HepG2 (cell line): ENCODE results near the gene APBB1IP. TPM values are rescaled to one million over a fixed set of nuclear protein-coding genes. Genes with fewer than 3 reads are reported as not detected.

Experiments used
- ATAC-seq: fragments of 200-7000 bp; cut with Tn5 transposase; 3 replicates; pipeline ENCODE4 v1.9.1; 2020; ENCODE audit warnings: mild to moderate bottlenecking, moderate library complexity
- BruUV-seq: library from RNA; stranded (reverse); fragments of 400-500 nt; replicated peaks from 2 replicates; lab custom pipeline; 2021; lab: Mats Ljungman, UMichigan
- CTCF ChIA-PET: fragments of 300-600 bp; formaldehyde crosslinking; extraction: SDS; loops from one replicate; lab custom pipeline; 2021; ENCODE audit warnings: low total read pairs, inconsistent platforms, low intra/inter-chr PET ratio; lab: Yijun Ruan, JAX
- POLR2A ChIA-PET: fragments of 350-600 bp; sonication (Branson Sonifier 250); formaldehyde crosslinking; loops from one replicate; lab custom pipeline; 2020; ENCODE audit warnings: antibody characterized with exemption, inconsistent platforms; lab: Yijun Ruan, JAX
- DNase-seq: peaks from one replicate; pipeline ENCODE4 v3.0.0-alpha.2; 2015; ENCODE audit warnings: low spot score
- FAIRE-seq: peaks from 3 replicates; lab custom pipeline; 2011; peaks lifted over from hg19 to GRCh38; lab: Jason Lieb, UNC
- H2AFZ ChIP-seq: one replicate; pipeline ENCODE4 v1.6.1; 2011; ENCODE audit warnings: low read length, inconsistent platforms
- H3K27ac ChIP-seq: fragments of 300-600 bp; 3 replicates; pipeline ENCODE4 v1.8.0; 2011; ENCODE audit warnings: mixed run types, mild to moderate bottlenecking, mixed read lengths, low read length, inconsistent platforms; ENCODE audit not compliant: insufficient read depth; ENCODE audit errors: extremely low read length
- H3K27me3 ChIP-seq, 2 experiments: fragments of 200-600 bp in 1 of 2; 2 replicates in 1 of 2; 3 replicates in 1 of 2; pipeline versions ENCODE4 v1.6.0 to v1.8.0; 2011; ENCODE audit warnings: low read length in 2 of 2, mild to moderate bottlenecking in 2 of 2, moderate library complexity in 2 of 2, inconsistent platforms in 1 of 2; ENCODE audit not compliant: insufficient read depth in 2 of 2, control insufficient read depth in 1 of 2
- H3K36me3 ChIP-seq, 2 experiments: fragments of 200-600 bp in 1 of 2; replicated peaks in 1 of 2; 2 replicates in 1 of 2; 3 replicates in 1 of 2; pipeline versions ENCODE4 v1.5.1 to v1.8.0; 2011; ENCODE audit warnings: low read length in 2 of 2, inconsistent platforms in 1 of 2; ENCODE audit not compliant: insufficient read depth in 2 of 2, control insufficient read depth in 1 of 2
- H3K4me1 ChIP-seq: 2 replicates; pipeline ENCODE4 v1.5.1; 2012; ENCODE audit warnings: low read length, inconsistent platforms; ENCODE audit not compliant: insufficient read depth
- H3K4me2 ChIP-seq: 2 replicates; pipeline ENCODE4 v1.6.0; 2011; ENCODE audit warnings: low read depth, low read length, inconsistent platforms
- H3K4me3 ChIP-seq, 3 experiments: fragments of 200-600 bp in 1 of 3; sonication (generic), shearing (Covaris generic) in 1 of 3; replicated peaks in 1 of 3; 2 replicates each; pipeline ENCODE4 v1.5.1; 2011 to 2016; ENCODE audit warnings: low read length in 3 of 3, inconsistent platforms in 2 of 3, low read depth in 2 of 3, mild to moderate bottlenecking in 2 of 3, control low read depth in 1 of 3, mixed read lengths in 1 of 3; ENCODE audit not compliant: insufficient read depth in 1 of 3
- H3K79me2 ChIP-seq: one replicate; pipeline ENCODE4 v1.6.1; 2011; ENCODE audit warnings: low read length, inconsistent platforms; ENCODE audit not compliant: insufficient read depth
- H3K9ac ChIP-seq: 2 replicates; pipeline ENCODE4 v1.6.0; 2011; ENCODE audit warnings: mild to moderate bottlenecking, low read depth, low read length, inconsistent platforms; ENCODE audit not compliant: insufficient read depth
- H3K9me3 ChIP-seq: 2 replicates; pipeline ENCODE4 v1.5.1; 2012; ENCODE audit warnings: mild to moderate bottlenecking, low read length
- H4K20me1 ChIP-seq: 2 replicates; pipeline ENCODE4 v1.6.0; 2011; ENCODE audit warnings: inconsistent platforms, mild to moderate bottlenecking, low read length, moderate library complexity; ENCODE audit not compliant: insufficient read depth
- ARID4A ChIP-seq: sonication (generic); formaldehyde crosslinking; IDR thresholded peaks from 2 replicates; pipeline ENCODE4 v1.5.0; 2020; ENCODE audit warnings: mild to moderate bottlenecking, missing genetic modification reagents, borderline replicate concordance
- CERS6 ChIP-seq: sonication (generic); formaldehyde crosslinking; IDR thresholded peaks from 2 replicates; pipeline ENCODE4 v1.5.0; 2020; ENCODE audit warnings: missing genetic modification reagents
- FOXA1 ChIP-seq, 2 experiments: fragments of 450-650 bp in 1 of 2; sonication (generic) in 1 of 2; formaldehyde crosslinking in 1 of 2; IDR thresholded peaks; 2 replicates each; pipeline versions ENCODE4 v1.4.0 to v1.6.1; 2016 to 2020; ENCODE audit warnings: missing genetic modification reagents in 1 of 2
- TEAD3 ChIP-seq: optimal IDR thresholded peaks from 2 replicates; pipeline ENCODE3; 2016; ENCODE audit warnings: borderline replicate concordance
- ZNF598 ChIP-seq: sonication (generic); formaldehyde crosslinking; IDR thresholded peaks from 2 replicates; pipeline ENCODE4 v1.5.1; 2020; ENCODE audit warnings: mild to moderate bottlenecking, missing genetic modification reagents, borderline replicate concordance
- in situ Hi-C: cut with HindIII; loops from 2 replicates; pipeline ENCODE4 v1.10.0; 2017; ENCODE audit warnings: low pct_unique_long_range_greater_than_20kb; ENCODE audit not compliant: extremely low pct_ligation_motif_present
- intact Hi-C: fragments of 100-400 bp; cut with micrococcal nuclease; formaldehyde crosslinking; loops from one replicate; pipeline ENCODE4 v1.10.0; 2022; ENCODE audit not compliant: unreplicated experiment
- polyA plus RNA-seq, 8 experiments: library from polyadenylated mRNA; depleted of rRNA in 3 of 8; stranded (reverse) in 7 of 8; unstranded in 1 of 8; fragments of >200 nt; fragmentation: Illumina TruSeq in 4 of 8; extraction: Trizol in 4 of 8; gene quantifications; 2 replicates each; pipeline versions ENCODE4 v1.2.1 to v1.2.3, GENCODE V29; 2011 to 2016; ENCODE audit warnings: low read depth in 4 of 8, missing spikeins in 1 of 8, mixed read lengths in 1 of 8; ENCODE audit not compliant: insufficient read depth in 1 of 8
- total RNA-seq, 5 experiments: library from RNA; depleted of rRNA; stranded (reverse); fragments of >200 nt; fragmentation: Illumina TruSeq; extraction: Trizol; gene quantifications; 2 replicates each; pipeline ENCODE4 v1.2.3, GENCODE V29; 2016; ENCODE audit warnings: low read depth in 1 of 5

Gene APBB1IP
- total and polyA plus RNA-seq, 2 of the 13 experiments (the other 11 are each of a cell fraction or from before 2014, with no cell fraction given): 0.08 TPM; not detected in 1

GRCh38 chr10:26499426-26499825 lies 61.3 kb downstream of the APBB1IP start:
- no TSS peak for BruUV-seq
- POLR2A ChIA-PET: no interaction called here
- in situ Hi-C loops: no loop called here

More at GRCh38 chr10:26499426-26499825, 61.3 kb downstream of the APBB1IP start:
- Histone ChIP-seq H3K4me3 (no peak overlapping the region), H3K4me1 (no peaks in the 10 kb centered on the region), H3K9me3 (no peaks in the 10 kb centered on the region), H2AFZ (no peak overlapping the region), H3K27me3 (no peaks in the 10 kb centered on the region), H3K79me2 (no peaks in the 10 kb centered on the region), H3K27ac (no peak overlapping the region), H4K20me1 (no peaks in the 10 kb centered on the region), H3K4me2 (no peak overlapping the region), H3K36me3 (no peaks in the 10 kb centered on the region), H3K9ac (no peak overlapping the region)
- ATAC-seq (no peak), DNase-seq (no peak), FAIRE-seq (no peak)
- CTCF ChIA-PET: no interaction called here
- intact Hi-C loops: no loop called here
- TF ChIP-seq CERS6 (CRISPR knock-in tag) (no peak), FOXA1 (IDR thresholded peaks at IDR 0.05) (no peak), FOXA1 (CRISPR knock-in tag; IDR thresholded peaks at IDR 0.05) (no peak), ARID4A (no peak), ZNF598 (CRISPR knock-in tag) (no peak), TEAD3 (CRISPR knock-in tag) (no peak)
